ENCODE measurements around the gene SYT7. TPM values are rescaled to one million over a fixed set of nuclear protein-coding genes. Genes with fewer than 3 reads are reported as not detected.

Gene SYT7
- total RNA-seq, 1 experiment from 2014 or later = not detected

DNA sequence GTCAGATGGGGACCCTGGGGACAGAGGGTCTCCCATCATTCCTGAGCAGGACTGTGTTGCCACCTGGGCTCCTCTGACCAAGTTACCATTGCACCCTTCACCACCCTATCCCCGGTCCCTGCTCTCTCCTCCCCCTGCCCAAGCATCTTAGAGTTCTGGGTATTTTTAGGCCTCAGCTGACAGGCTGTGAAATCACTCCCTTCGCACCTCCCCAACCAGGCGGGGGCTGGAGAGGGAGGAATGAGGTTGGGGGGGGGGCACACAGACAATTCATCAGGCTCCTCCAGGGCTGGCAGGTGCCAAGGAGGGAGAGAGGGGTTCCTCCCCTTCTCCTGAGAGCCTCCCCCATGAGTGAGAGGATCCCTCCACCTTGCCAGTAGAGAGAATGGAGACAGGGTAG, 9.0 kb downstream of the SYT7 start:
- no peak overlapping the region for H3K27ac ChIP-seq (ENCODE audit: low read length)
- H3K4me2 ChIP-seq (ENCODE audit: low read depth, low read length, poor library complexity, severe bottlenecking) = no peak overlapping the region
- H3K9me2 ChIP-seq (replicated peaks; ENCODE audit: insufficient read depth, low read length) = no peaks in the 10 kb centered on the region
- no peaks in the 10 kb centered on the region for H3K36me3 ChIP-seq (ENCODE audit: insufficient read depth, low read length)
- H3K4me3 ChIP-seq (ENCODE audit: low read length) = no peak overlapping the region
- H3K4me1 ChIP-seq (ENCODE audit: low read length) = peaks cover 8% of the 10 kb centered on the region
- DNase-seq = no peak
- H3K79me2 ChIP-seq (ENCODE audit: low read length) = no peaks in the 10 kb centered on the region
- no peaks in the 10 kb centered on the region for H3K27me3 ChIP-seq (ENCODE audit: low read length)
- no peaks in the 10 kb centered on the region for H3K9me3 ChIP-seq (ENCODE audit: low read length)
- H3K9ac ChIP-seq (ENCODE audit: low read length) = no peak overlapping the region
- H4K20me1 ChIP-seq (ENCODE audit: insufficient read depth, low read depth, low read length) = no peaks in the 10 kb centered on the region; the same call in 1 of the 2 replicates
- no peak overlapping the region for H2AFZ ChIP-seq (ENCODE audit: low read length)

DNA sequence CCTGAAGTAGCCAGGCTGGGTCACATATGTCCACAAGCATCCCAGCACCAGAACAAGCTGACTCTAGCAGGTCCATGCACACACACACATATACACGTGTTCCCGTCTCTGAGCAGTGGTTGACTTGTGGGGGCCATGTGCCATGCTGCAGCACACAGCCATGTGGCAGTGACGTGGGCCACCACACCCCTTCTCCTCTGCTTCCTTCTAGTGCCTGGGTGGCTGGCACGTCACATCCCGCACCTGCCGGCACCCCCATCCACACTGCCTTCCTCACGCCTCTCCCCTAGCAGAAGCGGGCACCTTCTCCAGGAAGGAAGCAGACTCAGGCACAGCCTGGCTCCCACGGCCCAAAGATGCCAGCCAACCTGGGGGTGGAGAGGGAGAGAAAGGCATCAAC, 9.5 kb downstream of the SYT7 start:
- H3K27me3 ChIP-seq (ENCODE audit: low read length) = no peaks in the 10 kb centered on the region
- no peak overlapping the region for H3K9ac ChIP-seq (ENCODE audit: low read length)
- no peak overlapping the region for H3K4me2 ChIP-seq (ENCODE audit: low read depth, low read length, poor library complexity, severe bottlenecking)
- no peak overlapping the region for H2AFZ ChIP-seq (ENCODE audit: low read length)
- H3K9me2 ChIP-seq (replicated peaks; ENCODE audit: insufficient read depth, low read length) = no peaks in the 10 kb centered on the region
- H3K27ac ChIP-seq (ENCODE audit: low read length) = no peak overlapping the region
- no peaks in the 10 kb centered on the region; the same call in 1 of the 2 replicates for H4K20me1 ChIP-seq (ENCODE audit: insufficient read depth, low read depth, low read length)
- no peak overlapping the region for H3K4me3 ChIP-seq (ENCODE audit: low read length)
- H3K9me3 ChIP-seq (ENCODE audit: low read length) = no peaks in the 10 kb centered on the region
- peaks cover 8% of the 10 kb centered on the region for H3K4me1 ChIP-seq (ENCODE audit: low read length)
- no peaks in the 10 kb centered on the region for H3K36me3 ChIP-seq (ENCODE audit: insufficient read depth, low read length)
- no peak for DNase-seq
- no peaks in the 10 kb centered on the region for H3K79me2 ChIP-seq (ENCODE audit: low read length)

DNA sequence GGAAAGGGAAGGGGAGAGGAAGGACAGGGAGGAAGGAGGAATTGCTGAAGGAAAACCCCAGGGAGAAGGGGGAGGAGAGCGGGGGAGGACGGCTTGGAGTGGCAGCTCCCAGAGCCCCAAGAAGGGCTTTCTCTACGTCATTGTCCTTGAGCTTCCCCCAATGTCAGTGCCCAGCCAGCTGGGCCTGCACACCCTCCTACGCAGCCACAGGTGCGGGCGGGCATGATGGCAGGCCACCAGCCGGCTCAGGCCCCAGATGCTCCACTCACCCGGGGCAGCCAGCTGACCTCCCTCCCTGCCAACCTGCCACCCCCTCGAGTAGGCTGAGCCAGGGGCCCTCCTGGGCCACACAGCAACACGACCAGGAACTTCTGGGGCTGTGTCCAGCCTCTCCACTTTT, 11.2 kb downstream of the SYT7 start:
- no peaks in the 10 kb centered on the region for H3K36me3 ChIP-seq (ENCODE audit: insufficient read depth, low read length)

DNA sequence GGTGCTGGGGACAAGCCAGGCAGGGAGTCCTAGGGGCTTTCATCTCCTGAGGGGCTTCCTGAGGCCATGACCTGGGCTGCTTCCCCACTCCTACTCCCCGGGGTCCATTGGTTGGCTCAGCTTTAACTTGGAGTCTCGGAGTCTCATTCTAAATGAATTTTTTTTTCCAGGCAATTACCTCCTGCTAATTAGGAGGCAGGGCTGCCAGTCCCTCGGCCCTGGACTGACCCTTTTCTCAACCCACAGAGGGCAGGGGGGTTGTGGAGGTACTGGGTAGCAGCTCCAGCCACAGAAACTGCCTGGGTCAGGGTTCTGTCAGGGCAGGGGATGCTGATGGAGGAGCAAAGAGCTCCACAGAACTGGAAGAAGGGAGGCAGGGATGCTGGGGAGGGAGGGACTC, 11.9 kb downstream of the SYT7 start:
- H2AFZ ChIP-seq (ENCODE audit: low read length) = no peak overlapping the region
- no peaks in the 10 kb centered on the region for H3K9me3 ChIP-seq (ENCODE audit: low read length)
- H3K36me3 ChIP-seq (ENCODE audit: insufficient read depth, low read length) = no peaks in the 10 kb centered on the region
- H3K79me2 ChIP-seq (ENCODE audit: low read length) = no peaks in the 10 kb centered on the region
- no peaks in the 10 kb centered on the region for H3K27me3 ChIP-seq (ENCODE audit: low read length)
- H3K9ac ChIP-seq (ENCODE audit: low read length) = no peak overlapping the region
- no peak overlapping the region for H3K27ac ChIP-seq (ENCODE audit: low read length)
- peaks cover 3% of the 10 kb centered on the region for H3K4me1 ChIP-seq (ENCODE audit: low read length)
- no peak for DNase-seq
- no peak overlapping the region for H3K4me2 ChIP-seq (ENCODE audit: low read depth, low read length, poor library complexity, severe bottlenecking)
- H3K4me3 ChIP-seq (ENCODE audit: low read length) = no peak overlapping the region
- H3K9me2 ChIP-seq (replicated peaks; ENCODE audit: insufficient read depth, low read length) = no peaks in the 10 kb centered on the region
- H4K20me1 ChIP-seq (ENCODE audit: insufficient read depth, low read depth, low read length) = no peaks in the 10 kb centered on the region; the same call in 1 of the 2 replicates

More for the DNA sequence above, 11.2 kb downstream of the SYT7 start:
- no peak overlapping the region for H3K27ac ChIP-seq (ENCODE audit: low read length)
- H3K79me2 ChIP-seq (ENCODE audit: low read length) = no peaks in the 10 kb centered on the region
- no peaks in the 10 kb centered on the region for H3K9me2 ChIP-seq (replicated peaks; ENCODE audit: insufficient read depth, low read length)
- no peaks in the 10 kb centered on the region for H3K27me3 ChIP-seq (ENCODE audit: low read length)
- H3K9me3 ChIP-seq (ENCODE audit: low read length) = no peaks in the 10 kb centered on the region
- H3K9ac ChIP-seq (ENCODE audit: low read length) = no peak overlapping the region
- H2AFZ ChIP-seq (ENCODE audit: low read length) = no peak overlapping the region
- H3K4me1 ChIP-seq (ENCODE audit: low read length) = peaks cover 8% of the 10 kb centered on the region
- no peaks in the 10 kb centered on the region; the same call in 1 of the 2 replicates for H4K20me1 ChIP-seq (ENCODE audit: insufficient read depth, low read depth, low read length)
- no peak overlapping the region for H3K4me3 ChIP-seq (ENCODE audit: low read length)
- no peak overlapping the region for H3K4me2 ChIP-seq (ENCODE audit: low read depth, low read length, poor library complexity, severe bottlenecking)
- DNase-seq = no peak

DNA sequence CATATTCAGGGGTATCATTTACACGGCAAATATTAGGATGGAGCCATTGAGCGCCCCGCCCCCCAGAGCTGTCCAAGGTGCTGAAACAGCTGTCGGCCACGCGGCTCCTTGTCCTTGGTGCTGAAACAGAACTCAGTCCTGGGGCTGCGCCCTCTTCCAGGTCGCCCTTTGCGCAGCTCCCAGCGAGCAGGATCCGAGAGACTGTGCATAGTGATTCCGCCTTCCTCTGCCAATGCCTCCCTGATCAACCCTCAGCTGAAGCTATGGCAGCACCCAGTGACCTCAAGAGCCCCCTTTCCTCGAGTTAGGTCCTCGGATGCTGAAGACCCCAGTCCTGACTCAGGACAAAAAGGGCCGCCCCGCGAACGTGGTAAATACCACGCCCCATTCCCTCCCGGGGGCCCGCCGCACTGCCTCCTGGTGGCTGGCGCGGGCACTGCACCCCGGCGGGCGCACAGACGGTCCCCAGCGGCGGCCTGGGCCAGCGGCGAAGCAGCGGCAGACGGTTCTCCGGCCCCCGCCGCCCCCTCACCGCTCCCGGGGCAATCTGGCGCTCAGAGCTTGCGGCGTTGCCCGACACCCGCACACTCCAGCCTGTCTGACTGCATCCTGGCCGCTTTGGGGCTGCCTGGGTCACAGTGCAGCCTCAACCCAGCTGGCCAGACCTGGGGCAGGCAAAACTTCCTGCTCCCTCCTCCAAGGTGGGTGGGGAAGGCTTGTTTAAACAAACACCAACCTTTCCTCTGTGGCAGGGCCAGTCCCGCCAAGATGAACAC, 13.4 kb downstream of the SYT7 start:
- Histone ChIP-seq H3K4me3 (ENCODE audit: low read length) (no peak overlapping the region), H2AFZ (ENCODE audit: low read length) (no peak overlapping the region), H3K36me3 (ENCODE audit: insufficient read depth, low read length) (no peaks in the 10 kb centered on the region), H3K9me2 (replicated peaks; ENCODE audit: insufficient read depth, low read length) (no peaks in the 10 kb centered on the region), H3K4me2 (ENCODE audit: low read depth, low read length, poor library complexity, severe bottlenecking) (no peak overlapping the region), H3K4me1 (ENCODE audit: low read length) (no peaks in the 10 kb centered on the region), H3K27ac (ENCODE audit: low read length) (no peak overlapping the region), H3K9me3 (ENCODE audit: low read length) (no peaks in the 10 kb centered on the region), H3K79me2 (ENCODE audit: low read length) (no peaks in the 10 kb centered on the region), H4K20me1 (ENCODE audit: insufficient read depth, low read depth, low read length) (no peaks in the 10 kb centered on the region; the same call in 1 of the 2 replicates), H3K27me3 (ENCODE audit: low read length) (no peaks in the 10 kb centered on the region), H3K9ac (ENCODE audit: low read length) (no peak overlapping the region)
- peak; percentile 91 for DNase-seq

DNA sequence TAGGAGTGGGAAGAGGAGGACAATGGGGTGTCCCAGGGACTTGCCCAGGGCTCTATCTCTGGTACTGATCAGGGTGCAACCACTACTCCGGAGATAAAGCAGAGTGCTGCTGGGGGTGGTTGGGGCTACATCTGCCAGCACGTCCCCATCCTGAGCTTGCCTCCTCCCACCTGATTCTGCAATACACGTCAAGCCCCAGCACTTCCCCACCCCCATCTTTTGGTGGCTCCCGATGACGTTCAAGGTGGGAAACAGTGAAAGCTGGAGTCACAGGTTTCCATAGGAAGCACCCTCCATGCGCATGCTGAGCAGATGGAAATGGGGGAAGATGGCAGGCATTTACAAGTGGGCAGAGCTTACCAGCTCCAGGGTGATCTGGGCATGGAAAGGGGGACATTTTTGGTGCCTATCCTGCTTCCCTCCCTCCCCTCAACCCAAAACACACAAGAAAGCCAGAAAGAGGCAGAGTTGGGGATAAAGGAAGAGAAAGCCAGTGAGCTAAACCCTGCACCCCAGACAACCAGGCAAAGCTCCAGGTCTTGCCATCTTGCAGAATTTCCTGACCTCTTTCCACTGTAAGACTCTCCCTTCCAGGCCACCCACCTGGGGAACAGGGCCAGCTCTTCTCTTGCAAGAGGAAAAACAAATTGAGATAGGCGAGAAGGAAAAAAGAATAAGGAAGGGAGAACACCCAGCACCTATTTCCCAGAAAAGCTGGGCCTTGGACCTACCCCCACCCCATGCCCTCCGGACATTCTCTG, 15.8 kb downstream of the SYT7 start:
- Histone ChIP-seq H3K9me2 (replicated peaks; ENCODE audit: insufficient read depth, low read length) (no peaks in the 10 kb centered on the region), H3K4me1 (ENCODE audit: low read length) (no peaks in the 10 kb centered on the region), H3K9me3 (ENCODE audit: low read length) (no peaks in the 10 kb centered on the region), H4K20me1 (ENCODE audit: insufficient read depth, low read depth, low read length) (no peaks in the 10 kb centered on the region; the same call in 1 of the 2 replicates), H3K79me2 (ENCODE audit: low read length) (no peaks in the 10 kb centered on the region), H3K27ac (ENCODE audit: low read length) (no peak overlapping the region), H3K4me2 (ENCODE audit: low read depth, low read length, poor library complexity, severe bottlenecking) (no peak overlapping the region), H3K36me3 (ENCODE audit: insufficient read depth, low read length) (no peaks in the 10 kb centered on the region), H3K9ac (ENCODE audit: low read length) (no peak overlapping the region), H3K27me3 (ENCODE audit: low read length) (no peaks in the 10 kb centered on the region), H3K4me3 (ENCODE audit: low read length) (no peak overlapping the region), H2AFZ (ENCODE audit: low read length) (no peak overlapping the region)
- DNase-seq = no peak

DNA sequence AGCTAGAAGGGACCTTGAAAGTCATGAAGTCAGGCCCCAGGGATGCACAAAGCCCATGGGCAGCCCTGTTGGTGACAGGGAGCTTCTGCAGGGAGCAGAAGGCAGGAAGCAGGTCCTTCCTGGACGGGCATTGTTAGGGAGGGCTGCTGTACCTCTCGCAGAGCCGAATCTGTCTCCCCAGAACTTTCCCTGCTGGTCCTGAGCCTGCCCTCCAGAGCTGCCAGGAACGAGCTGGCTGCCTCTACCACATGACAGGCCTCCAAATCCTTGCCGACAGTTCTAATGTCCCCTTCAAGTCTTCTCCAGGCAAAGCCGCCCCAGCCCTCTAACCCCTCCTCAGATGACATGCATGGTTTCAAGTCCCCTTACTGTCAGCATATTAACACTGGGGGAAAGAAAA, 20.1 kb downstream of the SYT7 start:
- H3K4me2 ChIP-seq (ENCODE audit: low read depth, low read length, poor library complexity, severe bottlenecking) = no peak overlapping the region
- no peaks in the 10 kb centered on the region for H3K9me2 ChIP-seq (replicated peaks; ENCODE audit: insufficient read depth, low read length)
- H2AFZ ChIP-seq (ENCODE audit: low read length) = no peak overlapping the region
- H4K20me1 ChIP-seq (ENCODE audit: insufficient read depth, low read depth, low read length) = no peaks in the 10 kb centered on the region
- H3K4me1 ChIP-seq (ENCODE audit: low read length) = no peaks in the 10 kb centered on the region
- no peak overlapping the region for H3K4me3 ChIP-seq (ENCODE audit: low read length)
- H3K36me3 ChIP-seq (ENCODE audit: insufficient read depth, low read length) = no peaks in the 10 kb centered on the region
- H3K27ac ChIP-seq (ENCODE audit: low read length) = no peak overlapping the region
- H3K79me2 ChIP-seq (ENCODE audit: low read length) = no peaks in the 10 kb centered on the region
- H3K27me3 ChIP-seq (ENCODE audit: low read length) = no peaks in the 10 kb centered on the region
- H3K9me3 ChIP-seq (ENCODE audit: low read length) = no peaks in the 10 kb centered on the region
- DNase-seq = no peak
- H3K9ac ChIP-seq (ENCODE audit: low read length) = no peak overlapping the region

DNA sequence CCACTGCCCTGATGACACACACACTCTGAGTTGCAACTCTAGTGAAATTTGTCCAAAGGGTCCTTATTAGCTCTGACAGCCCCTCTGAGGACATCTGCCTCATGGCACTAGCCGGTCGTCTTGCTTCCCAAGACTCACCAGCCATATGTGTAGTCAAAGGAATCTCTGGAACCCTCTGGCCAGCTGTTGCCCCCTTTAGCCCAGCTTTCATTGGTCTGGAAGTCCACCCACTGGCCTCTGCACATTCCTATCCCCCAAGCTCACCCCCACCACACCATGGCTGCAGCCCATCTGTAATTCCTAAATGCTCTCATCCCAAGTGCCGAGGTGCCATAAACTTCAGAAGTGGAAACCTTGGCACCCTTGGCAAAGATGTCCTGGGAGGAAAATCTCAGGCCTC, 24.3 kb downstream of the SYT7 start:
- Histone ChIP-seq H3K9me2 (replicated peaks; ENCODE audit: insufficient read depth, low read length) (no peaks in the 10 kb centered on the region), H3K36me3 (ENCODE audit: insufficient read depth, low read length) (no peaks in the 10 kb centered on the region), H2AFZ (ENCODE audit: low read length) (no peak overlapping the region), H3K9me3 (ENCODE audit: low read length) (no peaks in the 10 kb centered on the region), H3K27me3 (ENCODE audit: low read length) (no peaks in the 10 kb centered on the region), H3K4me1 (ENCODE audit: low read length) (no peaks in the 10 kb centered on the region), H3K4me3 (ENCODE audit: low read length) (no peak overlapping the region), H3K9ac (ENCODE audit: low read length) (no peak overlapping the region), H3K27ac (ENCODE audit: low read length) (no peak overlapping the region), H3K4me2 (ENCODE audit: low read depth, low read length, poor library complexity, severe bottlenecking) (no peak overlapping the region), H3K79me2 (ENCODE audit: low read length) (no peaks in the 10 kb centered on the region), H4K20me1 (ENCODE audit: insufficient read depth, low read depth, low read length) (no peaks in the 10 kb centered on the region)
- no peak for DNase-seq
